IgD-negative memory B cell (primary cell): ENCODE results near the gene TAF8. TPM values are rescaled to one million over a fixed set of nuclear protein-coding genes. Genes with fewer than 3 reads are reported as not detected.

Source experiments
- H3K27ac Mint-ChIP-seq, 3 donors: one replicate each; pipeline ENCODE4 v1.8.0; 2020 to 2022; ENCODE audit warnings: mild to moderate bottlenecking in 3 of 3, mixed read lengths in 3 of 3, moderate library complexity in 1 of 3
- H3K27me3 Mint-ChIP-seq: one replicate; pipeline ENCODE4 v1.8.0; 2021; ENCODE audit warnings: mixed read lengths
- H3K36me3 Mint-ChIP-seq: one replicate; pipeline ENCODE4 v1.8.0; 2020; ENCODE audit warnings: mild to moderate bottlenecking, mixed read lengths
- H3K4me1 Mint-ChIP-seq, 3 donors: one replicate each; pipeline ENCODE4 v1.8.0; 2020 to 2022; ENCODE audit warnings: mixed read lengths in 3 of 3, mild to moderate bottlenecking in 1 of 3
- H3K4me3 Mint-ChIP-seq, 4 donors: one replicate each; pipeline ENCODE4 v1.8.0; 2020 to 2022; ENCODE audit warnings: mild to moderate bottlenecking in 4 of 4, mixed read lengths in 4 of 4, moderate library complexity in 3 of 4
- H3K9me3 Mint-ChIP-seq, 3 donors: one replicate each; pipeline ENCODE4 v1.8.0; 2020 to 2021; ENCODE audit warnings: mixed read lengths in 3 of 3, mild to moderate bottlenecking in 1 of 3
- polyA plus RNA-seq: library from polyadenylated mRNA; unstranded; fragments of 300-500 nt; fragmentation: Illumina TruSeq; gene quantifications from one replicate; pipeline ENCODE4 v1.2.3, GENCODE V29; 2021

The TAF8 gene
- polyA plus RNA-seq, 1 donor from 2014 or later: 22.2 TPM

- Mint-ChIP-seq H3K27ac (no peak overlapping the region), H3K9me3 (peaks cover 0 to 1% (median 0%) of the 10 kb centered on the region in 3 donors), H3K36me3 (no peaks in the 10 kb centered on the region), H3K4me3 (no peak overlapping the region), H3K4me1 (no peaks in the 10 kb centered on the region), H3K27me3 (no peaks in the 10 kb centered on the region)
Measured at GRCh38 chr6:42128460-42129359, 78.4 kb downstream of the TAF8 start.

GRCh38 chr6:42129360-42129676 lies 79.0 kb downstream of the TAF8 start:
- Mint-ChIP-seq H3K4me3 (no peak overlapping the region), H3K27me3 (no peaks in the 10 kb centered on the region), H3K4me1 (peaks cover 0 to 2% (median 0%) of the 10 kb centered on the region in 3 donors), H3K27ac (no peak overlapping the region), H3K36me3 (no peaks in the 10 kb centered on the region), H3K9me3 (peaks cover 0 to 1% (median 0%) of the 10 kb centered on the region in 3 donors)

GRCh38 chr6:42131531-42131930 lies 81.2 kb downstream of the TAF8 start:
- H3K36me3 Mint-ChIP-seq: no peaks in the 10 kb centered on the region
- H3K27ac Mint-ChIP-seq: no peak overlapping the region
- H3K27me3 Mint-ChIP-seq: no peaks in the 10 kb centered on the region
- peaks cover 3 to 5% (median 4%) of the 10 kb centered on the region in 3 donors for H3K4me1 Mint-ChIP-seq
- H3K9me3 Mint-ChIP-seq: peaks cover 0 to 1% (median 0%) of the 10 kb centered on the region in 3 donors
- H3K4me3 Mint-ChIP-seq: no peak overlapping the region

- Mint-ChIP-seq H3K4me1 (peaks cover 6 to 12% (median 8%) of the 10 kb centered on the region in 3 donors), H3K27me3 (no peaks in the 10 kb centered on the region), H3K4me3 (no peak overlapping the region), H3K27ac (no peak overlapping the region), H3K9me3 (peaks cover 0 to 1% (median 0%) of the 10 kb centered on the region in 3 donors), H3K36me3 (no peaks in the 10 kb centered on the region)
Measured at GRCh38 chr6:42133926-42134325, 83.6 kb downstream of the TAF8 start.

- Mint-ChIP-seq H3K36me3 (no peaks in the 10 kb centered on the region), H3K4me3 (no peak overlapping the region), H3K4me1 (peaks cover 8 to 16% (median 14%) of the 10 kb centered on the region in 3 donors)
Measured at GRCh38 chr6:42135161-42135560, 84.8 kb downstream of the TAF8 start.

GRCh38 chr6:42135722-42136121 lies 85.4 kb downstream of the TAF8 start:
- H3K27me3 Mint-ChIP-seq: no peaks in the 10 kb centered on the region
- no peak overlapping the region for H3K4me3 Mint-ChIP-seq
- H3K4me1 Mint-ChIP-seq: peaks cover 14 to 20% (median 19%) of the 10 kb centered on the region in 3 donors
- H3K36me3 Mint-ChIP-seq: no peaks in the 10 kb centered on the region
- H3K27ac Mint-ChIP-seq: no peak overlapping the region
- no peaks in the 10 kb centered on the region for H3K9me3 Mint-ChIP-seq

More at GRCh38 chr6:42135161-42135560, 84.8 kb downstream of the TAF8 start:
- no peak overlapping the region for H3K27ac Mint-ChIP-seq
- H3K27me3 Mint-ChIP-seq: no peaks in the 10 kb centered on the region
- peaks cover 0 to 1% (median 0%) of the 10 kb centered on the region in 3 donors for H3K9me3 Mint-ChIP-seq

- Mint-ChIP-seq H3K27ac (peak overlapping the region in 1 of 3 donors; percentile 93), H3K4me3 (peak overlapping the region in 3 of 4 donors; percentile 51 to 92 (median 77)), H3K27me3 (peaks cover 9% of the 10 kb centered on the region), H3K4me1 (peaks cover 15 to 20% (median 19%) of the 10 kb centered on the region in 3 donors), H3K36me3 (no peaks in the 10 kb centered on the region), H3K9me3 (peaks cover 0 to 1% (median 0%) of the 10 kb centered on the region in 3 donors)
Measured at GRCh38 chr6:42136508-42137193, 86.3 kb downstream of the TAF8 start.

Other genes with a start within 250 kb of the TAF8 start
- 1.5 TPM for gene USP49, start 155.1 kb upstream of the TAF8 start, polyA plus RNA-seq
- gene MED20, start 129.4 kb upstream of the TAF8 start, polyA plus RNA-seq: 9.8 TPM
- 9.6 TPM for gene BYSL, start 129.0 kb upstream of the TAF8 start, polyA plus RNA-seq
- gene CCND3, start 108.7 kb upstream of the TAF8 start, polyA plus RNA-seq: 309 TPM
- gene C6orf132, start 92.1 kb downstream of the TAF8 start, polyA plus RNA-seq: not detected
- not detected for gene GUCA1A, start 122.8 kb downstream of the TAF8 start, polyA plus RNA-seq
- gene GUCA1B, start 144.4 kb downstream of the TAF8 start, polyA plus RNA-seq: 0.54 TPM
- 44.8 TPM for gene MRPS10, start 167.3 kb downstream of the TAF8 start, polyA plus RNA-seq